ENCODE results near the gene MASTL. TPM values are rescaled to one million over a fixed set of nuclear protein-coding genes. Genes with fewer than 3 reads are reported as not detected.

Gene MASTL
- total and polyA plus RNA-seq, 4 donors, result 1.4 to 9.4 (median 3.2) TPM

GRCh38 chr10:27188259-27188658 lies 33.1 kb downstream of the MASTL start:
- Histone ChIP-seq H3K36me3 (ENCODE audit: control insufficient read depth in 4 of 4, insufficient read depth in 3 of 4, low read depth in 1 of 4, low read length in 3 of 4) (peaks cover 5 to 18% (median 7%) of the 10 kb centered on the region in 4 donors), H3K27me3 (ENCODE audit: control insufficient read depth in 4 of 4, insufficient read depth in 4 of 4, low read length in 3 of 4) (no peaks in the 10 kb centered on the region), H3K4me1 (ENCODE audit: control insufficient read depth in 4 of 4, insufficient read depth in 4 of 4, low read length in 3 of 4) (no peaks in the 10 kb centered on the region), H3K9me3 (ENCODE audit: control insufficient read depth in 4 of 4, low read length in 3 of 4) (no peaks in the 10 kb centered on the region), H3K9ac (ENCODE audit: low read depth in 1 of 2, low read length in 2 of 2) (no peak overlapping the region), H3K27ac (ENCODE audit: low read depth in 1 of 2, low read length in 2 of 2) (no peak overlapping the region), H3K4me3 (ENCODE audit: low read depth in 1 of 3, low read length in 3 of 3) (no peak overlapping the region)
- no peak for DNase-seq (ENCODE audit: low spot score)
- no peak for TF ChIP-seq EGR1 (IDR thresholded peaks at IDR 0.05; ENCODE audit: low read depth in 2 of 2)
- TF ChIP-seq NR2F2 (IDR thresholded peaks at IDR 0.05), result no peak
- TF ChIP-seq JUND (IDR thresholded peaks at IDR 0.05), result no peak
- TF ChIP-seq FOXA1 (IDR thresholded peaks at IDR 0.05), result no peak
- no peak for TF ChIP-seq GABPA (IDR thresholded peaks at IDR 0.05 in 1 of 2, conservative IDR thresholded peaks at IDR 0.05 in 1 of 2)
- TF ChIP-seq MAX (IDR thresholded peaks at IDR 0.05), result no peak
- no peak for TF ChIP-seq YY1 (IDR thresholded peaks at IDR 0.05)
- no peak for TF ChIP-seq REST (IDR thresholded peaks at IDR 0.05)
- no peak for TF ChIP-seq ZBTB33 (IDR thresholded peaks at IDR 0.05)
- TF ChIP-seq FOXA2 (IDR thresholded peaks at IDR 0.05), result no peak
- TF ChIP-seq TAF1 (conservative IDR thresholded peaks at IDR 0.05), result no peak
- TF ChIP-seq HNF4A (conservative IDR thresholded peaks at IDR 0.05), result no peak
- TF ChIP-seq ATF3 (IDR thresholded peaks at IDR 0.05), result no peak
- WGBS, result 97% methylated on average over 1 of the region's 1 CpG

GRCh38 chr10:27188897-27189296 lies 33.7 kb downstream of the MASTL start:
- TF ChIP-seq ATF3 (IDR thresholded peaks at IDR 0.05), result no peak
- TF ChIP-seq ZBTB33 (IDR thresholded peaks at IDR 0.05), result no peak
- TF ChIP-seq MAX (IDR thresholded peaks at IDR 0.05), result no peak
- no peak for TF ChIP-seq GABPA (IDR thresholded peaks at IDR 0.05 in 1 of 2, conservative IDR thresholded peaks at IDR 0.05 in 1 of 2)
- TF ChIP-seq HNF4A (conservative IDR thresholded peaks at IDR 0.05), result no peak
- WGBS, result 98% methylated on average over 4 of the region's 4 CpGs
- Histone ChIP-seq H3K36me3 (ENCODE audit: control insufficient read depth in 4 of 4, insufficient read depth in 3 of 4, low read depth in 1 of 4, low read length in 3 of 4) (peaks cover 5 to 18% (median 7%) of the 10 kb centered on the region in 4 donors), H3K4me3 (ENCODE audit: low read depth in 1 of 3, low read length in 3 of 3) (no peak overlapping the region), H3K27me3 (ENCODE audit: control insufficient read depth in 4 of 4, insufficient read depth in 4 of 4, low read length in 3 of 4) (no peaks in the 10 kb centered on the region), H3K9me3 (ENCODE audit: control insufficient read depth in 4 of 4, low read length in 3 of 4) (no peaks in the 10 kb centered on the region), H3K27ac (ENCODE audit: low read depth in 1 of 2, low read length in 2 of 2) (no peak overlapping the region), H3K9ac (ENCODE audit: low read depth in 1 of 2, low read length in 2 of 2) (no peak overlapping the region), H3K4me1 (ENCODE audit: control insufficient read depth in 4 of 4, insufficient read depth in 4 of 4, low read length in 3 of 4) (no peaks in the 10 kb centered on the region)
- DNase-seq (ENCODE audit: low spot score), result no peak
